Fibroblast of lung (primary cell): ENCODE measurements around the gene APCDD1L. TPM values are rescaled to one million over a fixed set of nuclear protein-coding genes. Genes with fewer than 3 reads are reported as not detected.

ENCODE experiments used
- DNase-seq, 2 donors: peaks; one replicate each; pipeline versions ENCODE4 v3.0.0 to v3.0.0-alpha.2; 2010; ENCODE audit warnings: low read depth in 2 of 2
- H2AFZ ChIP-seq: 2 replicates; pipeline ENCODE4 v1.5.1; 2012; ENCODE audit warnings: low read length, control low read depth, inconsistent platforms
- H3K27ac ChIP-seq: 2 replicates; pipeline ENCODE4 v1.5.1; 2011; ENCODE audit warnings: low read length, control low read depth; ENCODE audit not compliant: insufficient read depth
- H3K27me3 ChIP-seq: 2 replicates; pipeline ENCODE4 v1.5.1; 2011; ENCODE audit warnings: mild to moderate bottlenecking, low read length; ENCODE audit not compliant: control insufficient read depth, insufficient read depth
- H3K36me3 ChIP-seq: 2 replicates; pipeline ENCODE4 v1.5.1; 2011; ENCODE audit warnings: low read length; ENCODE audit not compliant: control insufficient read depth, insufficient read depth
- H3K4me1 ChIP-seq: 2 replicates; pipeline ENCODE4 v1.5.1; 2011; ENCODE audit warnings: low read length; ENCODE audit not compliant: control insufficient read depth, insufficient read depth; ENCODE audit errors: extremely low read depth
- H3K4me2 ChIP-seq: 2 replicates; pipeline ENCODE4 v1.5.1; 2011; ENCODE audit warnings: low read length, control low read depth; ENCODE audit not compliant: insufficient read depth; ENCODE audit errors: extremely low read depth
- H3K4me3 ChIP-seq, 4 experiments: fragments of 200-600 bp in 1 of 4; sonication (generic) in 1 of 4; replicated peaks in 1 of 4; 2 replicates each; pipeline ENCODE4 v1.5.1; 2011 to 2016; ENCODE audit warnings: low read length in 4 of 4, low read depth in 3 of 4, mild to moderate bottlenecking in 3 of 4, control low read depth in 2 of 4, inconsistent platforms in 1 of 4, mixed read lengths in 1 of 4; ENCODE audit not compliant: insufficient read depth in 1 of 4; ENCODE audit errors: control extremely low read depth in 1 of 4
- H3K79me2 ChIP-seq: 2 replicates; pipeline ENCODE4 v1.5.1; 2012; ENCODE audit warnings: mild to moderate bottlenecking, low read length, inconsistent platforms; ENCODE audit not compliant: control insufficient read depth, insufficient read depth
- H3K9ac ChIP-seq: 2 replicates; pipeline ENCODE4 v1.5.1; 2011; ENCODE audit warnings: mild to moderate bottlenecking, low read length, control low read depth; ENCODE audit not compliant: insufficient read depth
- H3K9me3 ChIP-seq: 2 replicates; pipeline ENCODE4 v1.5.1; 2012; ENCODE audit warnings: low read depth, low read length; ENCODE audit not compliant: control insufficient read depth, insufficient read depth
- H4K20me1 ChIP-seq: 2 replicates; pipeline ENCODE4 v1.5.1; 2011; ENCODE audit warnings: low read length; ENCODE audit not compliant: control insufficient read depth, insufficient read depth; ENCODE audit errors: extremely low read depth
- CTCF ChIP-seq, 2 donors: IDR thresholded peaks in 1 of 2; conservative IDR thresholded peaks in 1 of 2; 1 replicate in 1 of 2; 2 replicates in 1 of 2; pipeline ENCODE4 v1.5.1; 2011 to 2012; ENCODE audit warnings: low read length in 2 of 2, control low read depth in 1 of 2, inconsistent platforms in 1 of 2, low read depth in 1 of 2, mild to moderate bottlenecking in 1 of 2
- EZH2 ChIP-seq: IDR thresholded peaks from 2 replicates; pipeline ENCODE4 v1.5.1; 2012; ENCODE audit warnings: low read length, control low read depth, mild to moderate bottlenecking; ENCODE audit errors: missing control alignments
- polyA plus RNA-seq, 2 donors: library from polyadenylated mRNA; depleted of rRNA in 1 of 2; stranded (reverse) in 1 of 2; unstranded in 1 of 2; fragments of >200 nt; gene quantifications; 2 replicates each; pipeline ENCODE4 v1.2.1, GENCODE V29; 2011 to 2012; ENCODE audit warnings: missing spikeins in 1 of 2
- total RNA-seq: library from RNA; depleted of rRNA; stranded (reverse); fragments of >200 nt; gene quantifications from 2 replicates; pipeline ENCODE4 v1.2.1, GENCODE V29; 2014

APCDD1L gene
- total and polyA plus RNA-seq, 2 donors (not counting 1 experiment from before 2014, with no cell fraction given), result 0.18 to 0.99 TPM

GRCh38 chr20:58418949-58419748 is 96.0 kb downstream of the APCDD1L start:
- no peak overlapping the region for H3K9ac ChIP-seq
- H3K9me3 ChIP-seq, result no peaks in the 10 kb centered on the region
- no peak overlapping the region for H3K27ac ChIP-seq
- TF ChIP-seq CTCF (conservative IDR thresholded peaks at IDR 0.05 in 1 of 2, IDR thresholded peaks at IDR 0.05 in 1 of 2; ENCODE audit: low read depth in 1 of 2, low read length in 2 of 2), result no peak
- TF ChIP-seq EZH2, result no peak
- no peaks in the 10 kb centered on the region for H4K20me1 ChIP-seq
- no peak overlapping the region for H2AFZ ChIP-seq
- peaks cover 6% of the 10 kb centered on the region for H3K36me3 ChIP-seq
- H3K4me3 ChIP-seq, result no peak overlapping the region
- H3K79me2 ChIP-seq, result peaks cover 47% of the 10 kb centered on the region
- H3K4me2 ChIP-seq, result no peak overlapping the region
- DNase-seq, result no peak
- no peaks in the 10 kb centered on the region for H3K27me3 ChIP-seq
- peaks cover 6% of the 10 kb centered on the region for H3K4me1 ChIP-seq

GRCh38 chr20:58417438-58417837 is 97.8 kb downstream of the APCDD1L start:
- TF ChIP-seq EZH2 (no peak), CTCF (conservative IDR thresholded peaks at IDR 0.05 in 1 of 2, IDR thresholded peaks at IDR 0.05 in 1 of 2; ENCODE audit: low read depth in 1 of 2, low read length in 2 of 2) (no peak)
- H3K79me2 ChIP-seq, result peaks cover 48% of the 10 kb centered on the region
- H3K4me1 ChIP-seq, result peaks cover 6% of the 10 kb centered on the region
- no peak overlapping the region for H3K4me2 ChIP-seq
- H4K20me1 ChIP-seq, result no peaks in the 10 kb centered on the region
- H3K27me3 ChIP-seq, result no peaks in the 10 kb centered on the region
- H3K9ac ChIP-seq, result no peak overlapping the region
- no peaks in the 10 kb centered on the region for H3K9me3 ChIP-seq
- H2AFZ ChIP-seq, result no peak overlapping the region
- no peak for DNase-seq
- H3K36me3 ChIP-seq, result peaks cover 5% of the 10 kb centered on the region
- H3K27ac ChIP-seq, result no peak overlapping the region
- H3K4me3 ChIP-seq, result no peak overlapping the region

GRCh38 chr20:58416835-58417234 is 98.4 kb downstream of the APCDD1L start:
- Histone ChIP-seq H3K4me1 (peaks cover 6% of the 10 kb centered on the region), H2AFZ (no peak overlapping the region), H3K4me3 (no peak overlapping the region), H3K4me2 (no peak overlapping the region), H3K27ac (no peak overlapping the region), H3K9ac (no peak overlapping the region), H3K27me3 (no peaks in the 10 kb centered on the region), H3K36me3 (peaks cover 5% of the 10 kb centered on the region), H3K9me3 (no peaks in the 10 kb centered on the region), H3K79me2 (peaks cover 50% of the 10 kb centered on the region), H4K20me1 (no peaks in the 10 kb centered on the region)
- DNase-seq, result no peak
- TF ChIP-seq CTCF (conservative IDR thresholded peaks at IDR 0.05 in 1 of 2, IDR thresholded peaks at IDR 0.05 in 1 of 2; ENCODE audit: low read depth in 1 of 2, low read length in 2 of 2) (no peak), EZH2 (no peak)
